Aorta (tissue), 5 donors: ENCODE results near the gene CHCHD6. TPM values are rescaled to one million over a fixed set of nuclear protein-coding genes. Genes with fewer than 3 reads are reported as not detected.

Experiments
- ATAC-seq: fragments of 200-7000 bp; cut with Tn5 transposase; one replicate; pipeline ENCODE4 v1.9.1; 2022; ENCODE audit warnings: moderate library complexity; ENCODE audit not compliant: low FRiP score
- DNase-seq, 2 donors: peaks; one replicate each; pipeline ENCODE4 v3.0.0-alpha.2; 2020
- H3K27ac ChIP-seq, 2 donors: one replicate each; pipeline ENCODE4 v1.5.1; 2013; ENCODE audit warnings: low read length in 2 of 2, mild to moderate bottlenecking in 2 of 2, moderate library complexity in 2 of 2, control low read depth in 1 of 2, inconsistent platforms in 1 of 2, low read depth in 1 of 2
- H3K27me3 ChIP-seq, 2 donors: one replicate each; pipeline ENCODE4 v1.6.1; 2013; ENCODE audit warnings: control low read depth in 1 of 2, low read length in 1 of 2, mild to moderate bottlenecking in 1 of 2, moderate library complexity in 1 of 2; ENCODE audit not compliant: insufficient read depth in 2 of 2, control insufficient read depth in 1 of 2
- H3K36me3 ChIP-seq, 2 donors: one replicate each; pipeline ENCODE4 v1.6.1; 2013; ENCODE audit warnings: control low read depth in 1 of 2, low read length in 1 of 2, mild to moderate bottlenecking in 1 of 2; ENCODE audit not compliant: insufficient read depth in 2 of 2, control insufficient read depth in 1 of 2
- H3K4me1 ChIP-seq, 2 donors: one replicate each; pipeline ENCODE4 v1.6.1; 2013; ENCODE audit warnings: low read length in 2 of 2, control low read depth in 1 of 2, mild to moderate bottlenecking in 1 of 2, moderate library complexity in 1 of 2; ENCODE audit not compliant: insufficient read depth in 2 of 2, control insufficient read depth in 1 of 2
- H3K4me3 ChIP-seq, 2 donors: one replicate each; pipeline ENCODE4 v1.5.1; 2013; ENCODE audit warnings: low read length in 2 of 2, control low read depth in 1 of 2, mild to moderate bottlenecking in 1 of 2
- H3K9me3 ChIP-seq: one replicate; pipeline ENCODE4 v1.6.1; 2013; ENCODE audit warnings: mild to moderate bottlenecking, low read length; ENCODE audit not compliant: control insufficient read depth
- WGBS, 2 donors: extraction: QIAGEN DNeasy Blood & Tissue Kit; methylation state at CpG; one replicate each; pipeline ENCODE4 v1.1.7; 2013; 5-methylcytosine and 5-hydroxymethylcytosine counted together
- intact Hi-C, 2 donors: fragments of 100-400 bp; cut with DNase I; formaldehyde crosslinking; loops; one replicate each; pipeline versions ENCODE4 v1.14.2 to v1.15.0; 2022
- polyA plus RNA-seq, 2 donors: library from polyadenylated mRNA; stranded (reverse); fragments of 200-250 nt; gene quantifications; one replicate each; pipeline ENCODE4 v1.2.3, GENCODE V29; 2013
- total RNA-seq, 2 donors: library from RNA; stranded (reverse); fragmentation: NEBNext Ultra II Directional; extraction: Animal tissue kit (Norgen Biotek cat#: 25700); gene quantifications; one replicate each; pipeline ENCODE4 v1.2.1, GENCODE V29; 2021
- donor health status: healthy with polysubstance abuse.
- donor health status: Bipolar disorder and iron deficiency.
- donor health status: DM: no; HTN: no; CAD: no.
- donor health status: DM: no; HTN: no; CAD: no.
- donor health status: DM: yes; HTN: yes; CAD: no.

Gene CHCHD6
- total and polyA plus RNA-seq, 4 donors = 10.8 to 24.6 (median 11.9) TPM

DNA sequence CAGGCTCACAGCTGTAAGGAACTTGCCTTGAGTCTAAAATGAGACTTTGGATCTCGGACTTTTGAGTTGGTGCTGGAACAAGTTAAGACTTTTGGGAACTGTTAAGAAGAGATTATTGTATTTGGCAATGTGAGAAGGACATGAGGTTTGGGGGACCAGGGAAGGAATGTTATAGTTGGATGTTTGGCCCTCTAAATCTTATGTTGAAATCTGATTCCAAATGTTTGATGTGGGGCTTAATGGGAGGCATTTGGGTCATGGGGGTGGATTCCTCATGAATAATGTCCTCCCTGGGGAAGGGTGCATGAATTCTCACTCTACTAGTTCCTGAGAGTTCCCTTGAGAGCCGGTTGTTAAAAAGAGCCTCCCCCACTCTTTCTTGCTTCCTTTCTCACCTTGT is 18.5 kb upstream of the CHCHD6 start:
- 2 to 7% methylated on average over 2 of the region's 2 CpGs for WGBS, 2 donors
- H3K4me1 ChIP-seq = peaks cover 0 to 2% of the 10 kb centered on the region in 2 donors
- DNase-seq (no peak), ATAC-seq (peak; percentile 65)
- H3K4me3 ChIP-seq = no peak overlapping the region
- H3K27ac ChIP-seq = peak overlapping the region; percentile 45 to 59
- no peaks in the 10 kb centered on the region for H3K36me3 ChIP-seq
- H3K27me3 ChIP-seq = no peaks in the 10 kb centered on the region
- intact Hi-C loops = loop anchor here (10.0 kb wide), 2 partner anchors 489 to 859 kb away; no protein-coding TSS in a partner anchor
- no peaks in the 10 kb centered on the region for H3K9me3 ChIP-seq

DNA sequence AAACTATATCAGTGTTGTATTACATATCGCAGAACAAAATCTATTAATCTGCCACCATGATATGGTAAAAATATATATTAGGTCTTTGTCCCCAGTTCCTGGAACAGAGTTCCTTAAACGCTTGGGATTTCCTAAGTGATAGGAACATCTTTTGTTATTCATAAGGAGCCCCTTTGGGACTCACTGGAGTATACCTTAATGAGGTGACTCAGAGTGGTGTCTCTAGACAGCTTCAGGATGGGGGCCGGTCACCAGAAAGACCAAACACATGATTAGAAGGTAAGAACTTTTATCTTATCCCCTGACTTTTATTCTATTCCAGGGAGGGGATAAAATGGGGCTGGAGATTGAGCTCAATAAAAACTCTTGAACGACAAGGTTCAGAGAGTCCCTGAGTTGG is 12.3 kb upstream of the CHCHD6 start:
- ATAC-seq (no peak), DNase-seq (no peak)
- H3K4me1 ChIP-seq = no peaks in the 10 kb centered on the region
- H3K4me3 ChIP-seq = no peak overlapping the region
- H3K27ac ChIP-seq = no peak overlapping the region
- 89 to 90% methylated on average over 4 of the region's 4 CpGs for WGBS, 2 donors
- no peaks in the 10 kb centered on the region for H3K9me3 ChIP-seq
- no peaks in the 10 kb centered on the region for H3K36me3 ChIP-seq
- H3K27me3 ChIP-seq = no peaks in the 10 kb centered on the region
- intact Hi-C loops = no loop called here

GRCh38 chr3:126692858-126693257 is 11.2 kb upstream of the CHCHD6 start:
- Histone ChIP-seq H3K4me3 (no peak overlapping the region), H3K36me3 (no peaks in the 10 kb centered on the region), H3K27me3 (no peaks in the 10 kb centered on the region), H3K27ac (no peak overlapping the region), H3K4me1 (no peaks in the 10 kb centered on the region), H3K9me3 (no peaks in the 10 kb centered on the region)
- no peak for ATAC-seq
- 77 to 79% methylated on average over 5 of the region's 5 CpGs for WGBS, 2 donors
- DNase-seq = no peak
- intact Hi-C loops = no loop called here

DNA sequence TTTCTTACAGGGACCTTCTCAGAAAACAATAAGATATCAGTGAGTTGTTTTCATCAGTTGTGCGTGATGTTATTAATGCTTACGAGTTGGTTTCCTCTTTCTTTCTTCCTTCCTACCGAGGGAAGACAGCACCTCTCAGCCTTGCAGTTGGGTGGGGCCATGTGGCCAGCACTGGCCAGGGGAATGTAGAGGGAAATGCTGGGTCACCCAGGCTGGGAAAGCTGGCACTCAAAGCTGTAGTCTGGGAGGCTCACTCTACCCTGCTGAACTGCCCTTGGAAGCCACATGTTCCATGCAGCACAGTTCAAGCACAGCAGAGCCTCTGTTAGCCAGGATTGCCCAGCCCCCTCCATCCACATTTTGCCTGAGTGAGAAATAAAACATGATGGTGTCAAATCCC is 10.1 kb upstream of the CHCHD6 start:
- ATAC-seq (no peak), DNase-seq (no peak)
- 55 to 56% methylated on average over 3 of the region's 3 CpGs for whole genome bisulfite sequencing, 2 donors
- intact Hi-C loops = no loop called here
- no peaks in the 10 kb centered on the region for H3K27me3 ChIP-seq
- H3K9me3 ChIP-seq = no peaks in the 10 kb centered on the region
- H3K4me3 ChIP-seq = no peak overlapping the region
- no peaks in the 10 kb centered on the region for H3K4me1 ChIP-seq
- no peaks in the 10 kb centered on the region for H3K36me3 ChIP-seq
- no peak overlapping the region for H3K27ac ChIP-seq

DNA sequence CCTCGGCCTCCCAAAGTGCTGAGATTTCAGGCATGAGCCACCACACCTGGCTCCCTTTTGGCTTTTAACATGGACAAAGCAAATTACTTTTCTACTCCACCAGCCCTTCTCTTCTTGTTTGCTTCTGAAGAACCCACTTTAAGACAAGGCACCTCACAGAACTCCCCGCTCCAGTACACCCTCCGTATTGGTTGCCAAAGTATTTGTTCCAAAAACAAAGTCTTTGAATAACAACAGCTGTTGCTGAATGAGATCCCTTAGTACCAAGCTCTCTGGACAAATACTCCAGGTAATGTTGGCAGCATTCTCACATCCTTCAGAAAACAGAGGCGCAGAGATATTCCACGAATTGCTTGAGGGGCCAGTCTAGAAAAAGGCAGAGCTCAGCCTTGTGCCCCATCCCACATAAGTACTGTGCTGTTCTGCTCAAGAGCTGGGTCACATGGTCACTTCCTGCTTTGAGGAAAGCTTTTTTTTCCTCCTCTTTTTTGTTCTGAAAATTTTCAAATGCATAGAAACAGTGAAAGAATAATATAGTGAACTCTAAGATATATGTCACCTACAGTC is 7.3 kb upstream of the CHCHD6 start:
- 10 to 16% methylated on average over 5 of the region's 5 CpGs for WGBS, 2 donors
- H3K4me1 ChIP-seq = no peaks in the 10 kb centered on the region
- no peaks in the 10 kb centered on the region for H3K36me3 ChIP-seq
- no peak overlapping the region for H3K27ac ChIP-seq
- DNase-seq = no peak
- no peaks in the 10 kb centered on the region for H3K9me3 ChIP-seq
- ATAC-seq = no peak
- intact Hi-C loops = no loop called here
- no peak overlapping the region for H3K4me3 ChIP-seq
- no peaks in the 10 kb centered on the region for H3K27me3 ChIP-seq

DNA sequence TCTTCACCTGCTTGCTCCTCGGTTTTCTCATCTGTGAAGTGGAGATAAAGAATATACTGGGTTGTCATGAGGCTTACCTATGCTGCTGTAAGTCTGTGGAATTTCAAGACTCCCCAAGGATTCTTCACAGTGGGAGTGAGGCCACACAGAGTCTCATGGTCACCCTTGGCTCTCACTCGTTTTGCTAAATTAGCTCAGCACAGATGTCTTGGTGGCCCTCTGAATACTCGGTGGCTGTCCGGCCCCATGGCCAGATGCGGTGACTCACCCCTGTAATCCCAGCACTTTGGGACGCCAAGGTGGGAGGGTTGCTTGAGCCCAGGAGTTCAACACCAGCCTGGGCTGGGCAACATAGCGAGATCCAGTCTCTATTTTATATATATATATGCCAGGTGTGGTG is 5.0 kb upstream of the CHCHD6 start:
- intact Hi-C loops = no loop called here
- WGBS, 2 donors = 83 to 84% methylated on average over 7 of the region's 7 CpGs
- DNase-seq = no peak
- H3K36me3 ChIP-seq = no peaks in the 10 kb centered on the region
- H3K27ac ChIP-seq = no peak overlapping the region
- no peak overlapping the region for H3K4me3 ChIP-seq
- ATAC-seq = no peak
- no peaks in the 10 kb centered on the region for H3K27me3 ChIP-seq
- no peaks in the 10 kb centered on the region for H3K4me1 ChIP-seq
- no peaks in the 10 kb centered on the region for H3K9me3 ChIP-seq

DNA sequence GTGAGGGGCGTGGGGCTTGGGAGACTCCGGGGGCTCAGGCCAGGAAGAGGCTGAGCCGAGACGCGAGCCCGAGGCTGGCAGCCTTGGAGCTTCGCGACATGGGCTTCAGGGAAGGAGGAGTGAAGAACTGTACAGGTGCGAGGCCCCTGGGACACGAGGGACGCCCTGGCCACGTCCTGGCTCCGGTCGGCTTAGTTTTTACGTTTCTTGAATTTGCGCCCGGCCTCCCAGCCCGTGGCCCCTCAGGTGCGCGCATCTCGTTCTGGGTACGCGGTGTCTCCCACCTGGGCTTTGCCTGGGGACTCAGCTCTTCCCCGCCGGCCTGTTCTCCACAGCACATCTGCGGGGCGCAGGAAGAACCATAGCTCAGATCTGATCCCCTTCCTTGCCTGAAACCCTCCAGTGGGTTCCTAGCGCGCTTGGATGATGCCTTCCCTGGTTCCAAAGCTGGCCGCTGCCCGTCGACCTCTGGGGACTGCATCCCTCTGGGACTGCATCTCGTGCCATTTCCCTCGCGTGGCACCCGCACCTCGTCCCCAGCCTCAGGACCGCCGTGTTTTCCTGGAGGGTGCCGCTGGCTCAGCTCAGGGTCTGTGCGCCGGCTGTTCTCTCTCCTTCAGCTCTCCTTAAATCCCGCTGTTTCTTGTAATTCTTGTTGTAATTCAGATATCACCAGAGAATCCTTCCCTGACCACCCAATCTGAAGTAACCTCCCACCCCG is 614 bp downstream of the CHCHD6 start:
- Histone ChIP-seq H3K9me3 (no peaks in the 10 kb centered on the region), H3K4me1 (no peaks in the 10 kb centered on the region), H3K36me3 (no peaks in the 10 kb centered on the region), H3K27ac (no peak overlapping the region), H3K27me3 (no peaks in the 10 kb centered on the region), H3K4me3 (peak overlapping the region; percentile 71 to 74)
- intact Hi-C loops = no loop called here
- ATAC-seq = peak; percentile 13
- no peak for DNase-seq
- WGBS, 2 donors = 2 to 5% methylated on average over 42 to 44 of the region's 44 CpGs

GRCh38 chr3:126706631-126707030 is 2.6 kb downstream of the CHCHD6 start:
- ATAC-seq = no peak
- WGBS, 2 donors = 56 to 67% methylated on average over 3 of the region's 3 CpGs

DNA sequence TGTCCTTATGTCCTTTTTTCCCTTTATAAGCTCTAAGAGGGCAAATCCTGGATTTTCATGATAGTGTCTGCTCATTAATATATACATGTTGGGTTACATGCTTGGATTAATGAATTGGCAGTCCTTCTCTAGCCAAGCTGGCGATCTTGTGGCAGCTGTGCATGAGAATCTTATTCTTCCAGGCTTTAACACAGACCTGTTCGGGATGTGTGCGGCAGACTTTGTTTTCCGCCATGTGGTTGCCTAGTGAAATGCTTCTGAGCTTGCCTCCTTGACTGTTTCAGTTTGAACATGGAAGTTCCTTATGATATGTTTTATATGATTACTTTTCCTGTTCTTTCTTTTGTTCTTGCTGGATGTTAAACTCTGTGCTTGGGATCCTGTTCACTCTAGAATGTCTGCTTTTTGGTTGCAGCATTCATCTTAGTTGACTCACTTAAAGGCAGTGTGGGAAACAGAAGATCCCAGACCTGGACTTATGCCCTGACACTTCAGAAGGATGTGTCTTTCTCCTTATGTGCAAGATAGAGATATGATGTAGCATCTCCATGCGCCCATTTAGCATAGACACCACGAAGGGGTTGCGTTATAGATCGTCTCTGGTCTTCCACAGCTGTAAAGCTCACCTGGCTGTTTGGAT is 7.2 kb downstream of the CHCHD6 start:
- 93 to 97% methylated on average over 8 of the region's 8 CpGs for WGBS, 2 donors
- no peaks in the 10 kb centered on the region for H3K36me3 ChIP-seq
- ATAC-seq = no peak
- H3K9me3 ChIP-seq = no peaks in the 10 kb centered on the region
- H3K4me1 ChIP-seq = no peaks in the 10 kb centered on the region
- H3K4me3 ChIP-seq = no peak overlapping the region
- intact Hi-C loops = no loop called here
- no peaks in the 10 kb centered on the region for H3K27me3 ChIP-seq
- no peak overlapping the region for H3K27ac ChIP-seq
- no peak for DNase-seq

More at GRCh38 chr3:126706631-126707030, 2.6 kb downstream of the CHCHD6 start:
- Histone ChIP-seq H3K36me3 (no peaks in the 10 kb centered on the region), H3K4me3 (no peak overlapping the region), H3K9me3 (no peaks in the 10 kb centered on the region), H3K27ac (no peak overlapping the region), H3K4me1 (no peaks in the 10 kb centered on the region), H3K27me3 (no peaks in the 10 kb centered on the region)
- DNase-seq = no peak
- intact Hi-C loops = no loop called here
